HepG2 (cell line): Measurements from ENCODE around the gene DNMT3A. TPM values are rescaled to one million over a fixed set of nuclear protein-coding genes. Genes with fewer than 3 reads are reported as not detected.

Experiments used
- HNRNPH1 ChIP-seq: fragments of 200-400 bp; formaldehyde crosslinking; optimal IDR thresholded peaks from 2 replicates; pipeline ENCODE3; 2017; ENCODE audit warnings: mild to moderate bottlenecking, low read depth, low read length
- HNRNPK ChIP-seq: fragments of 200-400 bp; formaldehyde crosslinking; IDR thresholded peaks from 2 replicates; pipeline ENCODE4 v1.6.1; 2018; ENCODE audit warnings: low read length, low read depth, moderate library complexity, mild to moderate bottlenecking; ENCODE audit not compliant: poor library complexity, severe bottlenecking
- HOXA5 ChIP-seq: sonication (generic); formaldehyde crosslinking; IDR thresholded peaks from 2 replicates; pipeline ENCODE4 v1.4.0; 2020; ENCODE audit warnings: missing genetic modification reagents
- NBN ChIP-seq: fragments of 450-650 bp; conservative IDR thresholded peaks from 2 replicates; pipeline ENCODE4 v1.6.1; 2017
- NR2C2 ChIP-seq: sonication (generic); formaldehyde crosslinking; IDR thresholded peaks from 2 replicates; pipeline ENCODE4 v1.4.0; 2020; ENCODE audit warnings: missing genetic modification reagents, mild to moderate bottlenecking, moderate library complexity, borderline replicate concordance
- PLRG1 ChIP-seq: fragments of 450-650 bp; conservative IDR thresholded peaks from 2 replicates; pipeline ENCODE4 v1.6.1; 2016
- SIN3B ChIP-seq: fragments of 150-350 bp; IDR thresholded peaks from 2 replicates; pipeline ENCODE4 v1.6.1; 2014; ENCODE audit warnings: low read length
- TOE1 ChIP-seq: sonication (generic); formaldehyde crosslinking; IDR thresholded peaks from 2 replicates; pipeline ENCODE4 v1.4.0; 2020; ENCODE audit warnings: mild to moderate bottlenecking, missing genetic modification reagents
- ZBTB1 ChIP-seq: sonication (generic); formaldehyde crosslinking; IDR thresholded peaks from 2 replicates; pipeline ENCODE4 v1.4.0; 2020; ENCODE audit warnings: missing genetic modification reagents, borderline replicate concordance
- ZFP82 ChIP-seq: sonication (generic); formaldehyde crosslinking; IDR thresholded peaks from 2 replicates; pipeline ENCODE4 v1.5.1; 2020; ENCODE audit warnings: mild to moderate bottlenecking, missing genetic modification reagents, borderline replicate concordance
- ZNF17 ChIP-seq: sonication (generic); formaldehyde crosslinking; IDR thresholded peaks from 2 replicates; pipeline ENCODE4 v1.5.0; 2020; ENCODE audit warnings: mild to moderate bottlenecking, missing genetic modification reagents
- ZNF264 ChIP-seq: sonication (generic); formaldehyde crosslinking; IDR thresholded peaks from 2 replicates; pipeline ENCODE4 v1.4.0; 2020; ENCODE audit warnings: missing genetic modification reagents
- ZNF33A ChIP-seq: sonication (generic); formaldehyde crosslinking; IDR thresholded peaks from 2 replicates; pipeline ENCODE4 v1.5.1; 2020; ENCODE audit warnings: missing genetic modification reagents, mild to moderate bottlenecking, moderate library complexity, borderline replicate concordance
- ZNF737 ChIP-seq: sonication (generic); formaldehyde crosslinking; IDR thresholded peaks from 2 replicates; pipeline ENCODE4 v1.5.0; 2020; ENCODE audit warnings: missing genetic modification reagents, mild to moderate bottlenecking, borderline replicate concordance
- ZNF782 ChIP-seq: sonication (generic); formaldehyde crosslinking; IDR thresholded peaks from 2 replicates; pipeline ENCODE4 v1.4.0; 2020; ENCODE audit warnings: missing genetic modification reagents, mild to moderate bottlenecking, borderline replicate concordance
- ZNF878 ChIP-seq: sonication (generic); formaldehyde crosslinking; IDR thresholded peaks from 2 replicates; pipeline ENCODE4 v1.8.1; 2023; ENCODE audit warnings: mild to moderate bottlenecking, missing genetic modification reagents, moderate library complexity
- polyA plus RNA-seq, 8 experiments: library from polyadenylated mRNA; depleted of rRNA in 3 of 8; stranded (reverse) in 7 of 8; unstranded in 1 of 8; fragments of >200 nt; fragmentation: Illumina TruSeq in 4 of 8; extraction: Trizol in 4 of 8; gene quantifications; 2 replicates each; pipeline versions ENCODE4 v1.2.1 to v1.2.3, GENCODE V29; 2011 to 2016; ENCODE audit warnings: low read depth in 4 of 8, missing spikeins in 1 of 8, mixed read lengths in 1 of 8; ENCODE audit not compliant: insufficient read depth in 1 of 8
- total RNA-seq, 5 experiments: library from RNA; depleted of rRNA; stranded (reverse); fragments of >200 nt; fragmentation: Illumina TruSeq; extraction: Trizol; gene quantifications; 2 replicates each; pipeline ENCODE4 v1.2.3, GENCODE V29; 2016; ENCODE audit warnings: low read depth in 1 of 5
- TF ChIP-seq, protein P1 (sequence below): IDR thresholded peaks from 2 replicates; pipeline ENCODE4 v1.6.1; 2016; ENCODE audit warnings: mild to moderate bottlenecking
- TF ChIP-seq, protein P2 (sequence below): sonication (generic); formaldehyde crosslinking; IDR thresholded peaks from 2 replicates; pipeline ENCODE4 v1.4.0; 2020; ENCODE audit warnings: missing genetic modification reagents
- TF ChIP-seq, protein P3 (sequence below): sonication (generic); formaldehyde crosslinking; IDR thresholded peaks from 2 replicates; pipeline ENCODE4 v1.5.0; 2020; ENCODE audit warnings: mild to moderate bottlenecking, missing genetic modification reagents
- TF ChIP-seq, protein P4 (sequence below): sonication (generic); formaldehyde crosslinking; IDR thresholded peaks from 2 replicates; pipeline ENCODE4 v1.8.0; 2022; ENCODE audit warnings: mild to moderate bottlenecking, missing genetic modification reagents, moderate library complexity
- TF ChIP-seq, protein P5 (sequence below): sonication (generic); formaldehyde crosslinking; IDR thresholded peaks from 2 replicates; pipeline ENCODE4 v1.4.0; 2020; ENCODE audit warnings: missing genetic modification reagents, borderline replicate concordance

The DNMT3A gene
- total and polyA plus RNA-seq, 2 of the 13 experiments (the other 11 are each of a cell fraction or from before 2014, with no cell fraction given): 14.7 to 29.1 TPM

DNA sequence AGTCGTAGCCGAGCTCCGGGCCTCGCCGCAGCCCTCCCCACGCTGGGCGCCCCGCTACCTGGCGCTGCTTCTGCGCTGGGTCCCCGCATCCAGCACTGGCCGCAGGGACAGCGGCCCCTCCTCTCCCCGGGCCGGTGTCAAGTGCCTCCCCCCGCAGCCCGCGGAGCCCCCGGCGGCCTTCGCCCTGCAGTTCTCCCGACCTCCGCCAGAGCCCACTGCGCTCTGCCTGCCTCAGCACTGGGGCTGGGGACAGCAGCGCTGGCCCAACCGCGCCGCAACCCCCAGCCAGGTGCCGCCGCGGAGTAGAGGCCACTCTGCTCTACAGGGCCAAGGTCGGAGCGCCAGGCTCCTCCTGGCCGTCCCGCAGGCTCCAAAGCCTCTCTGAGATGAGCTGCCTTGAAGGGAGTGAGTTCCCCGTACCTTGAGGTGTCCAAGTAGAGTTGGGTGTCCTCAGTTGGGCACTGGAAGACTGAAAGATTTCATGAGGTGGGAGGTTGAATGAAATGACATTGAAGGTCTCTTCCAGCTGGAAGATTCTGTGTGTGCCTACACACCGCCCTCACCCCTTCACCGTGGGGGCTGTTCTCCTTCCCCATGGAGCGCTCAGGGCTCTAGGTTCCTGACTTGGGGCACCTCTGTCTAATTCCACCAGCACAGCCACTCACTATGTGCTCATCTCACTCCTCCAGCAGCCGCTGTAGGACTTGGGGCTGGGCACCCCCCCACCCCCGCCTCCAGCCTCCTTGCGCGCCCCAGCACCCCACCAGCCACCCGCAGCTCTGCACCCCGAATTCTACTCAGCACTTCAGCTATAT lies 854 bp upstream of the DNMT3A start (continued):
- no peak; the same call in 1 of the 2 replicates for TF ChIP-seq ZNF782 (CRISPR knock-in tag)
- no peak for TF ChIP-seq NBN
- TF ChIP-seq ZNF33A (CRISPR knock-in tag): no peak
- TF ChIP-seq, protein P1, sequence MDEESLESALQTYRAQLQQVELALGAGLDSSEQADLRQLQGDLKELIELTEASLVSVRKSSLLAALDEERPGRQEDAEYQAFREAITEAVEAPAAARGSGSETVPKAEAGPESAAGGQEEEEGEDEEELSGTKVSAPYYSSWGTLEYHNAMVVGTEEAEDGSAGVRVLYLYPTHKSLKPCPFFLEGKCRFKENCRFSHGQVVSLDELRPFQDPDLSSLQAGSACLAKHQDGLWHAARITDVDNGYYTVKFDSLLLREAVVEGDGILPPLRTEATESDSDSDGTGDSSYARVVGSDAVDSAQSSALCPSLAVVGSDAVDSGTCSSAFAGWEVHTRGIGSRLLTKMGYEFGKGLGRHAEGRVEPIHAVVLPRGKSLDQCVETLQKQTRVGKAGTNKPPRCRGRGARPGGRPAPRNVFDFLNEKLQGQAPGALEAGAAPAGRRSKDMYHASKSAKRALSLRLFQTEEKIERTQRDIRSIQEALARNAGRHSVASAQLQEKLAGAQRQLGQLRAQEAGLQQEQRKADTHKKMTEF: peak; percentile 89
- TF ChIP-seq, protein P2, sequence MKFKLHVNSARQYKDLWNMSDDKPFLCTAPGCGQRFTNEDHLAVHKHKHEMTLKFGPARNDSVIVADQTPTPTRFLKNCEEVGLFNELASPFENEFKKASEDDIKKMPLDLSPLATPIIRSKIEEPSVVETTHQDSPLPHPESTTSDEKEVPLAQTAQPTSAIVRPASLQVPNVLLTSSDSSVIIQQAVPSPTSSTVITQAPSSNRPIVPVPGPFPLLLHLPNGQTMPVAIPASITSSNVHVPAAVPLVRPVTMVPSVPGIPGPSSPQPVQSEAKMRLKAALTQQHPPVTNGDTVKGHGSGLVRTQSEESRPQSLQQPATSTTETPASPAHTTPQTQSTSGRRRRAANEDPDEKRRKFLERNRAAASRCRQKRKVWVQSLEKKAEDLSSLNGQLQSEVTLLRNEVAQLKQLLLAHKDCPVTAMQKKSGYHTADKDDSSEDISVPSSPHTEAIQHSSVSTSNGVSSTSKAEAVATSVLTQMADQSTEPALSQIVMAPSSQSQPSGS (CRISPR knock-in tag): peak; percentile 74; the same call in 1 of the 2 replicates
- TF ChIP-seq, protein P3, sequence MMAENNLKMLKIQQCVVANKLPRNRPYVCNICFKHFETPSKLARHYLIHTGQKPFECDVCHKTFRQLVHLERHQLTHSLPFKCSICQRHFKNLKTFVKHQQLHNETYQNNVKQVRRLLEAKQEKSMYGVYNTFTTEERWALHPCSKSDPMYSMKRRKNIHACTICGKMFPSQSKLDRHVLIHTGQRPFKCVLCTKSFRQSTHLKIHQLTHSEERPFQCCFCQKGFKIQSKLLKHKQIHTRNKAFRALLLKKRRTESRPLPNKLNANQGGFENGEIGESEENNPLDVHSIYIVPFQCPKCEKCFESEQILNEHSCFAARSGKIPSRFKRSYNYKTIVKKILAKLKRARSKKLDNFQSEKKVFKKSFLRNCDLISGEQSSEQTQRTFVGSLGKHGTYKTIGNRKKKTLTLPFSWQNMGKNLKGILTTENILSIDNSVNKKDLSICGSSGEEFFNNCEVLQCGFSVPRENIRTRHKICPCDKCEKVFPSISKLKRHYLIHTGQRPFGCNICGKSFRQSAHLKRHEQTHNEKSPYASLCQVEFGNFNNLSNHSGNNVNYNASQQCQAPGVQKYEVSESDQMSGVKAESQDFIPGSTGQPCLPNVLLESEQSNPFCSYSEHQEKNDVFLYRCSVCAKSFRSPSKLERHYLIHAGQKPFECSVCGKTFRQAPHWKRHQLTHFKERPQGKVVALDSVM (CRISPR knock-in tag): peak; percentile 91
- TF ChIP-seq HNRNPK: peak; percentile 48
- no peak; the same call in 1 of the 2 replicates for TF ChIP-seq ZNF878
- TF ChIP-seq ZNF737 (CRISPR knock-in tag): no peak
- no peak for TF ChIP-seq PLRG1
- peak; percentile 68 for TF ChIP-seq NR2C2 (CRISPR knock-in tag)
- peak; percentile 72 for TF ChIP-seq HOXA5 (CRISPR knock-in tag)
- no peak for TF ChIP-seq HNRNPH1
- TF ChIP-seq ZNF264 (CRISPR knock-in tag): peak; percentile 54; the same call in 1 of the 2 replicates
- no peak for TF ChIP-seq ZNF17 (CRISPR knock-in tag)
- peak; percentile 63; the same call in 1 of the 2 replicates for TF ChIP-seq SIN3B
- TF ChIP-seq, protein P4, sequence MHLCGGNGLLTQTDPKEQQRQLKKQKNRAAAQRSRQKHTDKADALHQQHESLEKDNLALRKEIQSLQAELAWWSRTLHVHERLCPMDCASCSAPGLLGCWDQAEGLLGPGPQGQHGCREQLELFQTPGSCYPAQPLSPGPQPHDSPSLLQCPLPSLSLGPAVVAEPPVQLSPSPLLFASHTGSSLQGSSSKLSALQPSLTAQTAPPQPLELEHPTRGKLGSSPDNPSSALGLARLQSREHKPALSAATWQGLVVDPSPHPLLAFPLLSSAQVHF (CRISPR knock-in tag): peak; percentile 75
- TF ChIP-seq ZBTB1: peak; percentile 87; the same call in 1 of the 2 replicates
- TF ChIP-seq ZFP82 (CRISPR knock-in tag): no peak
- TF ChIP-seq, protein P5, sequence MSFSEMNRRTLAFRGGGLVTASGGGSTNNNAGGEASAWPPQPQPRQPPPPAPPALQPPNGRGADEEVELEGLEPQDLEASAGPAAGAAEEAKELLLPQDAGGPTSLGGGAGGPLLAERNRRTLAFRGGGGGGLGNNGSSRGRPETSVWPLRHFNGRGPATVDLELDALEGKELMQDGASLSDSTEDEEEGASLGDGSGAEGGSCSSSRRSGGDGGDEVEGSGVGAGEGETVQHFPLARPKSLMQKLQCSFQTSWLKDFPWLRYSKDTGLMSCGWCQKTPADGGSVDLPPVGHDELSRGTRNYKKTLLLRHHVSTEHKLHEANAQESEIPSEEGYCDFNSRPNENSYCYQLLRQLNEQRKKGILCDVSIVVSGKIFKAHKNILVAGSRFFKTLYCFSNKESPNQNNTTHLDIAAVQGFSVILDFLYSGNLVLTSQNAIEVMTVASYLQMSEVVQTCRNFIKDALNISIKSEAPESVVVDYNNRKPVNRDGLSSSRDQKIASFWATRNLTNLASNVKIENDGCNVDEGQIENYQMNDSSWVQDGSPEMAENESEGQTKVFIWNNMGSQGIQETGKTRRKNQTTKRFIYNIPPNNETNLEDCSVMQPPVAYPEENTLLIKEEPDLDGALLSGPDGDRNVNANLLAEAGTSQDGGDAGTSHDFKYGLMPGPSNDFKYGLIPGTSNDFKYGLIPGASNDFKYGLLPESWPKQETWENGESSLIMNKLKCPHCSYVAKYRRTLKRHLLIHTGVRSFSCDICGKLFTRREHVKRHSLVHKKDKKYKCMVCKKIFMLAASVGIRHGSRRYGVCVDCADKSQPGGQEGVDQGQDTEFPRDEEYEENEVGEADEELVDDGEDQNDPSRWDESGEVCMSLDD: peak; percentile 75; the same call in 1 of the 2 replicates
- TF ChIP-seq TOE1 (CRISPR knock-in tag): peak; percentile 31; the same call in 1 of the 2 replicates
